ENCODE results near the gene PTBP1. TPM values are rescaled to one million over a fixed set of nuclear protein-coding genes. Genes with fewer than 3 reads are reported as not detected.

The PTBP1 gene
- total and polyA plus RNA-seq, 9 of the 15 experiments (the other 6 are each of a cell fraction or from before 2014, with no cell fraction given) = 14.0 to 759 (median 234) TPM

DNA sequence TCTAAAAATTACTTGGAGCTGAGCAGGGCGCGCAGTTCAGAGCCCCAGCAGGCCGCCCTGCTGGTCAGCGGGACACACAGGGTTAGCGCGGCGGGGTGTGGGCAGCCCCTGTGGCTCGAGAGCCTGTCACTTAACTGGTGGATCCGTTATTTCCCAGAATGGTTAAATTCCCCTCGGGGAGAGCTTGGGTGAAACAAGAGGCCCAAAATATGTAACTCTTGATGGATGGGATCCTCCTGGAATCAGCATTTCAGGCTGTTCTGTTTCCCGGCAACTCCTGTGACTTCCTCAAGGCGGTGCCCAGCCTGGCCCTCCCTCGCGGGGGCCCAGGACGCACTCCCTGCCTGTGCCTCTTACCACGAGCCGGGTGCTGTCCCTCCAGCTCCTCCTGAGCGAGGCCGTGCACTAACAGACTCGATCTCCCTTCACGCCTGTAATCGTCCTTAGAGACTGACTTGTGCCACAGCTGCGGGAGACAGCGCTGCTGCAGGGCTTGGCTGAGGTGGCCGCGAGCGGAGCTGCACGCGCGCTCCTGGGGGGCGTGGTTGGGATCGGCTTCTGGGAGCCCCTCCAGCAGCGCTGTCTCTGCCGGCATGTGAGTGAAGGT is 9.7 kb downstream of the PTBP1 start:
- POLR2A ChIA-PET = interaction anchor here (0.6 to 1.5 kb wide), 6 partner anchors 9 to 971 kb away, joined by 3 to 5 read pairs (median 4); partner anchors contain the start of gene PTBP1

More for the DNA sequence above, 9.7 kb downstream of the PTBP1 start:
- WGBS (ENCODE audit: insufficient coverage, low coverage, missing lambda C conversion rate) = 97% methylated on average over 28 of the region's 34 CpGs
- BruUV-seq (replicated peaks) = no TSS peak
- FAIRE-seq (no peak), ATAC-seq (no peak), DNase-seq (ENCODE audit: extremely low read depth in 1 of 4, low spot score in 3 of 4) (peak in 1 of 4 experiments; percentile 24)
- no peak overlapping the region for H3K9ac ChIP-seq (ENCODE audit: insufficient read depth in 1 of 2, low read depth in 2 of 2, low read length in 2 of 2)
- no peak for TF ChIP-seq ZBED1 (IDR thresholded peaks at IDR 0.05)
- TF ChIP-seq SUPT5H (IDR thresholded peaks at IDR 0.05) = 0 out of 2 replicates have a peak, but pooled peaks have one; percentile 7
- no peak for TF ChIP-seq DACH1 (IDR thresholded peaks at IDR 0.05; ENCODE audit: partially characterized antibody)
- TF ChIP-seq ZNF830 (CRISPR knock-in tag; IDR thresholded peaks at IDR 0.05) = no peak
- TF ChIP-seq, protein P1, sequence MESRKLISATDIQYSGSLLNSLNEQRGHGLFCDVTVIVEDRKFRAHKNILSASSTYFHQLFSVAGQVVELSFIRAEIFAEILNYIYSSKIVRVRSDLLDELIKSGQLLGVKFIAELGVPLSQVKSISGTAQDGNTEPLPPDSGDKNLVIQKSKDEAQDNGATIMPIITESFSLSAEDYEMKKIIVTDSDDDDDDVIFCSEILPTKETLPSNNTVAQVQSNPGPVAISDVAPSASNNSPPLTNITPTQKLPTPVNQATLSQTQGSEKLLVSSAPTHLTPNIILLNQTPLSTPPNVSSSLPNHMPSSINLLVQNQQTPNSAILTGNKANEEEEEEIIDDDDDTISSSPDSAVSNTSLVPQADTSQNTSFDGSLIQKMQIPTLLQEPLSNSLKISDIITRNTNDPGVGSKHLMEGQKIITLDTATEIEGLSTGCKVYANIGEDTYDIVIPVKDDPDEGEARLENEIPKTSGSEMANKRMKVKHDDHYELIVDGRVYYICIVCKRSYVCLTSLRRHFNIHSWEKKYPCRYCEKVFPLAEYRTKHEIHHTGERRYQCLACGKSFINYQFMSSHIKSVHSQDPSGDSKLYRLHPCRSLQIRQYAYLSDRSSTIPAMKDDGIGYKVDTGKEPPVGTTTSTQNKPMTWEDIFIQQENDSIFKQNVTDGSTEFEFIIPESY (CRISPR knock-in tag; IDR thresholded peaks at IDR 0.05) = peak; percentile 75
- TF ChIP-seq ZZZ3 (IDR thresholded peaks at IDR 0.05) = no peak
- TF ChIP-seq POLR2H (tag; IDR thresholded peaks at IDR 0.05; ENCODE audit: low read depth) = no peak
- TF ChIP-seq ZNF696 (CRISPR knock-in tag; conservative IDR thresholded peaks at IDR 0.05) = no peak
- TF ChIP-seq FIP1L1 (IDR thresholded peaks at IDR 0.05; ENCODE audit: low read depth, low read length, poor library complexity, severe bottlenecking) = peak; percentile 32
- no peak for TF ChIP-seq SMARCE1 (IDR thresholded peaks at IDR 0.05)
- TF ChIP-seq RBM22 (IDR thresholded peaks at IDR 0.05; ENCODE audit: low read depth, low read length, poor library complexity, severe bottlenecking) = peak; percentile 97
- TF ChIP-seq RBFOX2 (IDR thresholded peaks at IDR 0.05; ENCODE audit: low read depth, low read length) = peak; percentile 71
- TF ChIP-seq GTF2F1 (IDR thresholded peaks at IDR 0.05; ENCODE audit: low read depth, low read length) = no peak
- TF ChIP-seq POLR2A (conservative IDR thresholded peaks at IDR 0.05) = peak; percentile 4; the same call in 1 of the 2 replicates
- TF ChIP-seq POLR2G (IDR thresholded peaks at IDR 0.05; ENCODE audit: low read depth, low read length) = peak; percentile 73
- no peak for TF ChIP-seq ZNF444 (CRISPR knock-in tag; IDR thresholded peaks at IDR 0.05)
- no peak for TF ChIP-seq JUND (IDR thresholded peaks at IDR 0.05; ENCODE audit: borderline replicate concordance, low read depth, low read length)
- no peak for TF ChIP-seq JUND (tag; IDR thresholded peaks at IDR 0.05; ENCODE audit: borderline replicate concordance, low read depth, low read length)
- no peak overlapping the region for H3K4me2 ChIP-seq (ENCODE audit: insufficient read depth, low read length)
- CTCF ChIA-PET (ENCODE audit: low intra/inter-chr PET ratio) = no interaction called here
- H3K36me3 ChIP-seq (ENCODE audit: control insufficient read depth, insufficient read depth, low read length) = peaks cover 100% of the 10 kb centered on the region
- no peaks in the 10 kb centered on the region for H3K9me1 ChIP-seq (ENCODE audit: control insufficient read depth, insufficient read depth, low read length)
- in situ Hi-C loops (cut with MboI) = no loop called here
- H2AFZ ChIP-seq (ENCODE audit: low read depth, low read length) = no peak overlapping the region
- intact Hi-C loops (cut with micrococcal nuclease) = no loop called here
- H3K4me1 ChIP-seq (replicated peaks in 1 of 2; ENCODE audit: control insufficient read depth in 2 of 2, insufficient read depth in 2 of 2, low read length in 2 of 2) = peaks cover 0 to 55% of the 10 kb centered on the region in 2 experiments; a peak in 2 of 5 replicates
- H3K9me3 ChIP-seq (replicated peaks; ENCODE audit: control insufficient read depth, insufficient read depth, low read depth, low read length) = peaks cover under 1% of the 10 kb centered on the region
- peaks cover 27% of the 10 kb centered on the region for H4K20me1 ChIP-seq (replicated peaks; ENCODE audit: control insufficient read depth, insufficient read depth, low read length)
- H3K4me3 ChIP-seq = no peak overlapping the region
- H3K79me2 ChIP-seq (ENCODE audit: control insufficient read depth, insufficient read depth, low read length) = peaks cover 72% of the 10 kb centered on the region
- no peak overlapping the region for H3K27ac ChIP-seq (ENCODE audit: extremely low read depth, low read depth, low read length)
- no peaks in the 10 kb centered on the region for H3K27me3 ChIP-seq (ENCODE audit: control insufficient read depth in 2 of 2, insufficient read depth in 2 of 2, low read length in 2 of 2)

All from K562 (cell line).